HG03280 (cell line): ENCODE measurements around the gene NAGPA.

ENCODE experiments used
- ATAC-seq: cut with Tn5 transposase; IDR thresholded peaks from one replicate; pipeline ENCODE4 v1.9.1; 2021; ENCODE audit warnings: mild to moderate bottlenecking, moderate library complexity; ENCODE audit not compliant: unreplicated experiment

The NAGPA gene

DNA sequence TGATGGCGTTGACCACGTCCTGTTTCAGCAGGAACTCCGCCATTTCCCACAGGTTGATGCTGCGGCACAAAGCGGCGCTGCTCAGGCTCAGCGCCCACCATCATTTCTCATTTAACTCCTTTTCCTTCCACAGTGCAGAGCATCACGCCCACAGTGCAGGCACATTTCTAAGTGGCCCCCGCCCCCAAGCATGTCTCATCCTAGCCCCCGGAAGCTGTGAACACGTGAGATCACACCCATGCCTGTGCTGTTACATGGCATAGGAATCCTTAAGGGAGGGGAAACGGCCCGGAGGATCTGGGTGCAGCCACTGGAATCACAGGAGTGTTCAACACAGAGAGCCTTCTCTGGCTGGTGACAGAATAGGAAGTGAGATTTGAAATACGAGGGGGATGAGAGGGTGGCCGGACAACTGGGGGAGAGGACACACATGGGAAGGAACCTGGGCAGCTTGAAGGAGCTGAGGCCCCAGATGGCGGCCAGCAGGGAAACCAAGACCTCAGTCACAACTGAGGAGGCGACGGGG lies 4.7 kb downstream of the NAGPA start:
- ATAC-seq: no peak

- ATAC-seq: no peak
These were observed 6.0 kb downstream of the NAGPA start for GRCh38 chr16:5027575-5028235.

- ATAC-seq: no peak
These were observed 6.6 kb downstream of the NAGPA start for GRCh38 chr16:5027086-5027485.

- ATAC-seq: no peak
These were observed 7.1 kb downstream of the NAGPA start for GRCh38 chr16:5026664-5027063.

GRCh38 chr16:5025171-5025632 lies 8.5 kb downstream of the NAGPA start:
- no peak for ATAC-seq

GRCh38 chr16:5024632-5025031 lies 9.1 kb downstream of the NAGPA start:
- no peak for ATAC-seq

DNA sequence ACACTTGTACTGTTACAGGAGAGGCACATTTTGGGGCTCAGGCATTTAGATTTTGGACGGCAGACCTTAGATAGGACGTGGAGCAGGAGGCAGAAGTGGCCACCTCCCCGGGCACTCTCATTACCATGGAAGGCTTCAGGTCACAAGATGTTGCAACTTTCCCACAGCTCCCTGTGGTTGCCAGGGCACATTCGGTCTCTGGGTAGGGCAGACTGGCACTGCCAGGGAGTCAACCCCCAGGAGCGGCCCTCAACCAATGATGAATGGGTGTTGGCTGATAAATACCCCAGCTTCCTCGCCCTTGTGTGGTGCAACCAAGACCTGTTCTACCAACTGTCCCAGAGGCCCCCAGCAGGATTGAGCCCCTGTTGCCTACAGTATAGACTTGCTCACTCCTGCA lies 11.2 kb downstream of the NAGPA start:
- no peak for ATAC-seq

DNA sequence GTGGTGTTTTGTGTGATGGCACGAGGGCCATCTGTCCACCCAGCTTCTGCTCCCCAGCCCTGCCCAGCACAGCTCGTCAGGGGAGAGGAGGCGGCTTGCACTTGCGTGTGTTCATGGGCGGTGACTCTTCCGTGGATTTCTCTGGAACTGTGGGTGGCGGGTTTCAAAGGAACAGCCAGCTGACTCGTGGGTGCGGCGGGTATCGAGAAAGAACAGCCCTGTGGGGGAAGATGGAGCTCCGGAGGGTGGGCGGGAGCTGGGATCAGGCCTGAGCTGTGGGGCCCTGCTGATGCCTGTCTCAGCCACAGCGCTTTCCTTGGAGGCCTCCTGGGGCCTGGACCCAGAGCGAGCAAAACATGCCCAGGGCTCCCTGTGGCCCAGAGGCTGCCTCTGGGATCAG lies 13.2 kb downstream of the NAGPA start:
- no peak for ATAC-seq

DNA sequence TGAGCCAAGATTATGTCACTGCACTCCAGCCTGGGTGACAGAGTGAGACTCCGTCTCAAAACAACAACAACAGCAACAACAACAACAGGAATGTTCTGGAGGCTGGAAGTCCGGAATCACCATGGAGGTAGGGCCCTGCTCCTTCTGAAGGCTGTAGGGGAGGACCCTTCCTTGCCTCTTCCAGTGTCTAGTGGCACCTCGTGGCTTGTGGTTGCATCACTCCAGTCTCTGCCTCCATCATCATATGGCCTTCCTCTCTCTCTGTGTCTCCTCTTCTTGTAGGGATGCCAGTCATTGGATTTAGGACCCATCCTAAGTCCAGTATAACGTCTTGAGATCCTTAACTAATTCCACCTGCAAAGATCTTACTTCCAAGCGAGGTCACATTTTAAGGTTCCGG lies 14.0 kb downstream of the NAGPA start:
- no peak for ATAC-seq

DNA sequence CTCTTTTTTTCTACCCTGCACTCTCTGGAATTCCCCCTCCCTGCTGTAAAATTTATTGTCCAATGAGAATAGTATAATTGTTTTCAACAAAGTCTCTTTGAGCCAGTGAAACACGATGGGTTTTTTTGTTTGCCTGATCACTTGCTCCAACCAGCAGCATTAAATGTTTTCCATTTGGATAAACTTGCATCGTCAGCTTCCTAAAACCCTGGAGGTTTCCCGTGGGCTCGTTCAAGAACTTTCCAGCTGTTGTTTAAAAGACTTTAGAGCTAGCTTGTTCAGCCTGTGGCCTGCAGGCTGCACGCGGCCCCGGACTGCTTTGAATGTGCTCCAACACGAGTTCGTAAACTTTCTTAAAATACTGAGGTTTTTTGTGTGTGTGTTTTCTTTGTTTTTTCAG lies 14.9 kb downstream of the NAGPA start:
- no peak for ATAC-seq

GRCh38 chr16:5017678-5017969 lies 16.1 kb downstream of the NAGPA start:
- ATAC-seq: no peak

GRCh38 chr16:5016967-5017677 lies 16.6 kb downstream of the NAGPA start:
- no peak for ATAC-seq

DNA sequence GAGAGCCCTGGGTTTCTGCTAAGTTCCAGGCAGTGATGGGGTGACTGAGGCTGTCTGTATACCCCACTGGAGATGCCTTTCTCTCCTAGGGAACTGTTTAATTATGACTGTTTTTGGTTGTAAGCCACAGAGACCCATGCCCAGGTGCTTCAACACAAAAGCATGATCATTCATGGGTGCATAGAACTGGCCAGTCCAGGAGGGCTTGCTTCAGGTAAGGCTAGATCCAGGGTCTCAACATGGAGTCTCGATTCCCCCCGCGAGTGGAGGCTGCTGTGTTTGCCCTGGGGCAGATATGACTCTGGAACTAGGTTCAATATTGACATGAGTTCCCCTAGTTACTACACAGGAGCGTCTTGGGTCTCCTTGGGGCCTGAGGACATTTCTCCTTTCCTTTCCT lies 17.8 kb downstream of the NAGPA start:
- ATAC-seq: no peak

DNA sequence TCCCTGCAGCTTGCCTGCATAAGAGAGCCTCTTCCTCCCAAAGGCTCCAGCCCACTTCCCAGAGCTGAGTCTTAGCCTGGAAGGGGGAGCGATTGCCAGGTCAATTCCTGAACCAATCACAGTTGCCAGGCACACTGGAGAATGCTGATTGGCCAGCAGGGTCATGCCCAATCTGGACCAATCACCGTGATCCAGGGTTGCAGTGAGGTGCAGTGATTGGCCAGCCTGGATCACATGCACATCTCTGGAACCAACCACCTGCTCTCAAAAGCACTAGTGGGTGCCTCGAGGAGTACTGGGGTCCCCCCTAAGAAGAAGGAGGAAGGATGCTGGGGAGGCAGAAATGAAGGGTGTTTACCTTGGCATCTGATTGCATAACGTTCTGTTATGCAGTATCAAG lies 18.4 kb downstream of the NAGPA start:
- no peak for ATAC-seq

DNA sequence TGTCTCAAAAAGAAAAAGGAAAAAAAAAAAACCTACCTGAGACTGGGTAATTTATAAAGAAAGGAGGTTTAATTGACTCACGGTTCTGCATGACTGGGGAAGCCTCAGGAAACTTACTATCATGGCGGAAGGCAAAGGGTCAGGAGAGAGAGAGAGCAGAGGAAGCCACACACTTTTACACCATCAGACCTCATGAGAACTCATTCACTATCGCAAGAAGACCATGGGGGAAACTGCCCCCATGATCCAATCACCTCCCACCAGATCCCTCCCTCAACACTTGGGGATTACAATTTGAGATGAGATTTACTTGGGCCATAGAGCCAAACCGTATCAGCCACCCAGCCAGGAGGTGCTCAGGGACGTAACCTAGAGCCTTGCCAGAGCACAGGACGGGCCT lies 20.8 kb downstream of the NAGPA start:
- ATAC-seq: no peak

DNA sequence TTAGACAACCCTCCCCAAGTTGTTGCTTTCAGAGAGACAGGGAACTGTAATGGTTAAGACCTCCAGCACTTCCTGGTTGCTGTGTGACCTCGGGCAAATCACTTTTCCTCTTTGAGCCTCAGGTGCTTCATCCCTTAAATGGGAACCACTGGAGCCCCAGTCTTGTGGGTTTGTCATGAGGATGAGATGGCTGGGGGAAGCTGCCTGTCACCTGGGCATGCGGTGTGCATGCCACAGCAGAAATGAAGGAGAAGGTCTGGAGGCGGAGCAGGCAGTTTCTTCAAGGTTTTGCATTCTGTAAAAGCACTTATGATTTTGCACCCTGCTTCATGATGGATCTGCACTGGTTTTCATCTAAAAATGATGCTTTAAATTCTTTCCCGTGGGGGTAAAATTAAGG lies 22.1 kb downstream of the NAGPA start:
- no peak for ATAC-seq

DNA sequence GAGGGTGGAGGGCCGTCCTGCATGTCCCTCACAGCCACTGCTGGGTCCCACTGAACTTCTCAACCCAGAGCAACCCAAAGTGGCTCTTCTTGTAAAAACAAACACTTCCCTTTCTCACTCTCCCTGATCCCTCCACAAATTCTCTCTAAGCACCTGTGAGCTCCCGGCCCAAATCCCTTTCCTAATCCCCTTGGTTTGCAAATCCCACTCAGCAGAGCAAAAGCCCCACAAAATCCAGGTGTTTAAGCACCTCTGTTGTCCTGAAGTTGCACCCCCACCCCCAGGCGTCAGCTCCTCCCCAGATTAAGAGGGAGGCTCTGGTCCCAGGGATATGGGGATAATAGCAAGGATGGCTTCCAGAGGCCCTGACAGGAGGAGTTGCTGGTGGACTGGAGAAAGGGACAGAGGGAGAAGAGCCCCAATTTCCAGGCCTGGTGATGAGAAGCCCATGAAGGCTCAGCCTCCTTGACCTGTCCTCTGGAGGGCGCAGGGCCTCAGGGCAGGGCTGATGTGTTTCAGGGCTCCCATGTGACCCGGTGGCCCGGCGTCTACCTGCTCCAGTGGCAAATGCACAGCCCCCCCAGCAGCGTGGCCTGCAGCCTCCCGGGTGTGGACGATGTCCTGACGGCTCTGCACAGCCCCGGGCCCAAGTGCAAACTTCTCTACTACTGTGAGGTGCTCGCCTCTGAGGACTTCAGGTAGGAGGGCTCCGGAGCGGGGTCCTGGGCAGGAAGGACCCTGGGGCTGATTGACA lies 23.0 kb downstream of the NAGPA start:
- ATAC-seq: no peak

- no peak for ATAC-seq
These were observed 25.4 kb downstream of the NAGPA start for GRCh38 chr16:5008311-5008731.

GRCh38 chr16:5007256-5007655 lies 26.5 kb downstream of the NAGPA start:
- ATAC-seq: no peak

DNA sequence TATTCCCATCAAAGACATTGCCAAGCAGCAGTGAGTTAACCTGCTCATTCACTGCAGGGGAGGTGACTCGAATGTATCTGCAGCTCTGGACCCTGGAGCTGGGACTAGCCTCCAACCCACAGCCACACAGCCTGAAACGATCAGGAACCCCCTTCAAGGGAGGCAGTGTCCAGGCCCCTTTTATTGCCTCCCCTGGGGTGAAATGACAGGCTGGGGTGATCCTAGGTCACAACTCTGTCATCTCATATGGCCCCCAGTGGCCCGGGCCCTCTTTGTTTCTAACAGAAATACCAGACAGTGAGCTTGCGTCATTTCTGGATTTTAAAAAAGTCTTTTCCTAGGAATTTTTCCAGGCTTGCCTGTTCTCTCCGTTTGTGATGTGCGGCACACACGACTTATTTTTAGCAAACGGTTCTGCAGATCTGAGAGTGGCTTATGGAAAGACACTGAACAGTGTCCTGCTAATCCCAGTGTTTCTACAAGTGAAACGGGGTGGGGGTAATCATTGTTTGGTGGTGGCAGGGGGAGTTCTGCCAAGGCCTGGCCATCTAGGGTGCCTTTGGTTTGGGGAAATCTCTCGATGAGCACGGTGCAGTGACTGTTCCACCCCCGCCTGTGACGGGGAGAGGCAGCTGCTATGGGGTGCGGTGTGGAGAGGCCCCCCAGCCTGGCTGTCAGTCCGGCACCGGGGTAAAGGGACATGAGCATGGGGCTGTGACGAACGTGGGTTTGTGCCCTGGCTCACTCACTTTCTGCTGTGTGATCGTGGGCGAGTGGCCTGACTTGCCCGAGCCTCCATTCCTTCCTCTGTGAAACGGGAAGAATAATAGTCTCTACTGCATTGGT lies 27.2 kb downstream of the NAGPA start:
- ATAC-seq: no peak

DNA sequence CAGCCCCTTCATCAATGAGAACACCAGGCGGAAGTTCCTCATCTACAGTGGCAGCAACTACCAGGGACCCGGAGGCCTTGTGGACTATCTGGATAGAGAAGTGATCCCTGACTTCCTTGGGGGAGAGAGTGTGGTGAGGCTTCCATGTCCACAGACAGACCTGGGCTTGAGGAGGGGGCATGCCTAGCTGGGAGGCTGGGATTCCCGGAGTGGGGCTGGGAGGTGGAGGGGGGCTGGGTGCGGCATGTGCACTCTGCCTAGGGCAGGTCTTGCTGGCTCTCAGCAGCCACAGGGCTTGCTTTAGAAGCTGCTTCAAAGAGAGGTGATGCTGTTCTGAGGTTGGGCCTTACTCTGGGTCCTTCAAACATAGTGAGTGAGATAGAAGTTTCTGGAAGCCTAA lies 27.8 kb downstream of the NAGPA start:
- ATAC-seq: no peak
